ENCODE data around the gene ITLN2.

- TF ChIP-seq CTCF (conservative IDR thresholded peaks at IDR 0.05) (no peak), EZH2 (IDR thresholded peaks at IDR 0.05; ENCODE audit: low read depth) (no peak)
These were observed 18.9 kb downstream of the ITLN2 start for GRCh38 chr1:160935527-160936258.

Measured in PC-9 (cell line).